Cardiac fibroblast (primary cell): ENCODE results near the gene TGFBRAP1.

ENCODE experiments used
- DNase-seq, 2 donors: peaks; one replicate each; pipeline versions ENCODE4 v3.0.0 to v3.0.0-alpha.2; 2010; ENCODE audit warnings: low read depth in 2 of 2
- H3K4me3 ChIP-seq, 2 donors: replicated peaks in 1 of 2; 1 replicate in 1 of 2; 2 replicates in 1 of 2; pipeline ENCODE4 v1.5.1; 2011; ENCODE audit warnings: low read depth in 2 of 2, low read length in 2 of 2, mild to moderate bottlenecking in 2 of 2, moderate library complexity in 1 of 2
- CTCF ChIP-seq: IDR thresholded peaks from one replicate; pipeline ENCODE4 v1.5.1; 2011; ENCODE audit warnings: low read depth, mild to moderate bottlenecking, low read length, inconsistent platforms

TGFBRAP1 gene

GRCh38 chr2:105220604-105221003 is 108.9 kb downstream of the TGFBRAP1 start:
- TF ChIP-seq CTCF, result no peak
- no peak for DNase-seq
- H3K4me3 ChIP-seq, result no peak overlapping the region

GRCh38 chr2:105215586-105216192 is 113.8 kb downstream of the TGFBRAP1 start:
- DNase-seq, result no peak
- no peak overlapping the region for H3K4me3 ChIP-seq
- TF ChIP-seq CTCF, result no peak
